Fibroblast of lung (primary cell): ENCODE data around the gene SIGLEC11. TPM values are rescaled to one million over a fixed set of nuclear protein-coding genes. Genes with fewer than 3 reads are reported as not detected.
"Not testable (repeated sequence)": the region's sequence is repeated elsewhere in the genome, so short reads cannot be mapped to it uniquely, and the experiment has no call there.

Experiments used
- DNase-seq, 2 donors: peaks; one replicate each; pipeline versions ENCODE4 v3.0.0 to v3.0.0-alpha.2; 2010; ENCODE audit warnings: low read depth in 2 of 2
- H2AFZ ChIP-seq: 2 replicates; pipeline ENCODE4 v1.5.1; 2012; ENCODE audit warnings: low read length, control low read depth, inconsistent platforms
- H3K27ac ChIP-seq: 2 replicates; pipeline ENCODE4 v1.5.1; 2011; ENCODE audit warnings: low read length, control low read depth; ENCODE audit not compliant: insufficient read depth
- H3K27me3 ChIP-seq: 2 replicates; pipeline ENCODE4 v1.5.1; 2011; ENCODE audit warnings: mild to moderate bottlenecking, low read length; ENCODE audit not compliant: control insufficient read depth, insufficient read depth
- H3K36me3 ChIP-seq: 2 replicates; pipeline ENCODE4 v1.5.1; 2011; ENCODE audit warnings: low read length; ENCODE audit not compliant: control insufficient read depth, insufficient read depth
- H3K4me1 ChIP-seq: 2 replicates; pipeline ENCODE4 v1.5.1; 2011; ENCODE audit warnings: low read length; ENCODE audit not compliant: control insufficient read depth, insufficient read depth; ENCODE audit errors: extremely low read depth
- H3K4me2 ChIP-seq: 2 replicates; pipeline ENCODE4 v1.5.1; 2011; ENCODE audit warnings: low read length, control low read depth; ENCODE audit not compliant: insufficient read depth; ENCODE audit errors: extremely low read depth
- H3K4me3 ChIP-seq, 4 experiments: fragments of 200-600 bp in 1 of 4; sonication (generic) in 1 of 4; replicated peaks in 1 of 4; 2 replicates each; pipeline ENCODE4 v1.5.1; 2011 to 2016; ENCODE audit warnings: low read length in 4 of 4, low read depth in 3 of 4, mild to moderate bottlenecking in 3 of 4, control low read depth in 2 of 4, inconsistent platforms in 1 of 4, mixed read lengths in 1 of 4; ENCODE audit not compliant: insufficient read depth in 1 of 4; ENCODE audit errors: control extremely low read depth in 1 of 4
- H3K79me2 ChIP-seq: 2 replicates; pipeline ENCODE4 v1.5.1; 2012; ENCODE audit warnings: mild to moderate bottlenecking, low read length, inconsistent platforms; ENCODE audit not compliant: control insufficient read depth, insufficient read depth
- H3K9ac ChIP-seq: 2 replicates; pipeline ENCODE4 v1.5.1; 2011; ENCODE audit warnings: mild to moderate bottlenecking, low read length, control low read depth; ENCODE audit not compliant: insufficient read depth
- H3K9me3 ChIP-seq: 2 replicates; pipeline ENCODE4 v1.5.1; 2012; ENCODE audit warnings: low read depth, low read length; ENCODE audit not compliant: control insufficient read depth, insufficient read depth
- H4K20me1 ChIP-seq: 2 replicates; pipeline ENCODE4 v1.5.1; 2011; ENCODE audit warnings: low read length; ENCODE audit not compliant: control insufficient read depth, insufficient read depth; ENCODE audit errors: extremely low read depth
- CTCF ChIP-seq, 2 donors: IDR thresholded peaks in 1 of 2; conservative IDR thresholded peaks in 1 of 2; 1 replicate in 1 of 2; 2 replicates in 1 of 2; pipeline ENCODE4 v1.5.1; 2011 to 2012; ENCODE audit warnings: low read length in 2 of 2, control low read depth in 1 of 2, inconsistent platforms in 1 of 2, low read depth in 1 of 2, mild to moderate bottlenecking in 1 of 2
- EZH2 ChIP-seq: IDR thresholded peaks from 2 replicates; pipeline ENCODE4 v1.5.1; 2012; ENCODE audit warnings: low read length, control low read depth, mild to moderate bottlenecking; ENCODE audit errors: missing control alignments
- polyA plus RNA-seq, 2 donors: library from polyadenylated mRNA; depleted of rRNA in 1 of 2; stranded (reverse) in 1 of 2; unstranded in 1 of 2; fragments of >200 nt; gene quantifications; 2 replicates each; pipeline ENCODE4 v1.2.1, GENCODE V29; 2011 to 2012; ENCODE audit warnings: missing spikeins in 1 of 2
- total RNA-seq: library from RNA; depleted of rRNA; stranded (reverse); fragments of >200 nt; gene quantifications from 2 replicates; pipeline ENCODE4 v1.2.1, GENCODE V29; 2014

Gene SIGLEC11
- total and polyA plus RNA-seq, 2 donors (not counting 1 experiment from before 2014, with no cell fraction given) = not detected

GRCh38 chr19:49958144-49958543, 2.8 kb downstream of the SIGLEC11 start:
- not testable (repeated sequence) for H3K4me3 ChIP-seq, H3K9ac ChIP-seq, H3K27ac ChIP-seq, H3K27me3 ChIP-seq, H2AFZ ChIP-seq, H3K36me3 ChIP-seq, H3K79me2 ChIP-seq, H3K4me2 ChIP-seq, H3K9me3 ChIP-seq, DNase-seq, H4K20me1 ChIP-seq, H3K4me1 ChIP-seq

DNA sequence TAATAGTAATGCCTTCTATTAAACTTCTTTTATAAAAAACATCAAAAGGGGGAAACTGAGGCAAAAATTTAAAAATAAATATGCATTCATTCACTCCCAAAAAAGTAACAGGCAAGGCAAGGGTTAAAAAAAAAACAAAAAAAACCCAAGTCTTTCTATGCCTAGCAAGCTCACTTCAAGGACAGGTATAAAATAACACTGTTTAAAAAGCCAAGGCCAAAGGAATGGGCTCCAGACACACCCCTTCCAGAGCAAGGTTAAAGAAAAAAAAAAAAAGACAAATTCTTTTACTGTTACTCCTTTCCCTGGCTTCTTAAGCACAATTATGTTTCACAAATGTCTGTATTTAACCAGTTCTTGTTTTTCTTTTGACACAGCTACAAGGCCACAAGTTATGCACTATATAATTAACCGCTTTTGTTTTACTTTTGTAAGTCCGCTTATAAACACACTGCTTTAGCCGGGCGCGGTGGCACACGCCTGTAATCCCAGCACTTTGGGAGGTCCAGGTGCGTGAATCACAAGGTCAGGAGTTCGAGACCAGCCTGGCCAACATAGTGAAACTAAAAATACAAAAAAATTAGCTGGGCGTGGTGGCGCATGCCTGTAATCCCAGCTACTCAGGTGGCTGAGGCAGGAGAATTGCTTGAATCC, 3.6 kb downstream of the SIGLEC11 start:
- H3K27ac ChIP-seq = no peak overlapping the region
- no peaks in the 10 kb centered on the region for H4K20me1 ChIP-seq
- H3K9ac ChIP-seq = no peak overlapping the region
- H3K4me3 ChIP-seq = no peak overlapping the region
- peaks cover 5% of the 10 kb centered on the region for H3K4me1 ChIP-seq
- no peaks in the 10 kb centered on the region for H3K9me3 ChIP-seq
- TF ChIP-seq EZH2 (no peak), CTCF (conservative IDR thresholded peaks at IDR 0.05 in 1 of 2, IDR thresholded peaks at IDR 0.05 in 1 of 2; ENCODE audit: low read depth in 1 of 2, low read length in 2 of 2) (no peak)
- H3K79me2 ChIP-seq = no peaks in the 10 kb centered on the region
- no peak overlapping the region for H2AFZ ChIP-seq
- H3K36me3 ChIP-seq = no peaks in the 10 kb centered on the region
- peaks cover 2% of the 10 kb centered on the region for H3K27me3 ChIP-seq
- H3K4me2 ChIP-seq = no peak overlapping the region
- no peak for DNase-seq

DNA sequence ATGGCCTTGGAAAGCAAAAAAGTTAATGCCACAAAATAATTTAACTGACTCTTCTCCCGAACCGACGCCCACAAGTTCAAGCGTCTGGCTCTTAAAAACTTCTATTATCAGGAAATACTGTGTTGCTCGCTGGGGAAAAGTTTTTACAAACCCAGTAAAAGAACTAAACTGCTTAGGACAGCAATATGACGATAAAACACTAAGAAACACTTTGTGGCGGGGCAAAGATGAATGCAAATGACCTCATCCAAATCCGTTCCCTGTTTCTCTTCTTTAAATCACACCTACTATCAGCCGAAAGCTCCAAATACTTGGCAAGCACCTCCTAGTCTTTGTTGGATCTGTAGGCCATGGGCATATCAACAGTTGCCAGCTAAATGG, 4.9 kb downstream of the SIGLEC11 start:
- no peak overlapping the region for H3K4me2 ChIP-seq
- no peaks in the 10 kb centered on the region for H4K20me1 ChIP-seq
- no peak for TF ChIP-seq CTCF (conservative IDR thresholded peaks at IDR 0.05 in 1 of 2, IDR thresholded peaks at IDR 0.05 in 1 of 2; ENCODE audit: low read depth in 1 of 2, low read length in 2 of 2)
- TF ChIP-seq EZH2 = no peak
- no peak overlapping the region for H2AFZ ChIP-seq
- H3K9me3 ChIP-seq = no peaks in the 10 kb centered on the region
- H3K4me1 ChIP-seq = peaks cover 5% of the 10 kb centered on the region
- no peak overlapping the region for H3K9ac ChIP-seq
- H3K27ac ChIP-seq = no peak overlapping the region
- H3K4me3 ChIP-seq = no peak overlapping the region
- H3K79me2 ChIP-seq = no peaks in the 10 kb centered on the region
- peaks cover 2% of the 10 kb centered on the region for H3K27me3 ChIP-seq
- no peaks in the 10 kb centered on the region for H3K36me3 ChIP-seq
- no peak for DNase-seq
